NCI-H1930 (cell line): Measurements from ENCODE around the gene TTC34.

Experiments
- DNase-seq, 2 experiments: peaks; one replicate each; lab custom pipeline; 2025; lab: John Stamatoyannopoulos, UW

Gene TTC34

GRCh38 chr1:2801535-2802291, at the start of gene TTC34:
TSS of gene TTC34 (minus strand) at chr1:2801693. CDS start at chr1:2800827, 866 bp downstream.
- peak in 1 of 2 experiments; percentile 11 for DNase-seq

- no peak for DNase-seq
Observed at GRCh38 chr1:2850502-2850901, 49.0 kb upstream of the TTC34 start.

GRCh38 chr1:2848006-2848670, 46.6 kb upstream of the TTC34 start:
- no peak for DNase-seq

GRCh38 chr1:2847086-2847985, 45.8 kb upstream of the TTC34 start:
- DNase-seq: no peak

GRCh38 chr1:2845869-2846268, 44.4 kb upstream of the TTC34 start:
- no peak for DNase-seq

- DNase-seq: no peak
Observed at GRCh38 chr1:2840036-2840809, 38.7 kb upstream of the TTC34 start.

GRCh38 chr1:2837823-2838222, 36.3 kb upstream of the TTC34 start:
- DNase-seq: no peak

- DNase-seq: no peak
Observed at GRCh38 chr1:2837316-2837715, 35.8 kb upstream of the TTC34 start.

GRCh38 chr1:2836333-2836970, 35.0 kb upstream of the TTC34 start:
- no peak for DNase-seq

- no peak for DNase-seq
Observed at GRCh38 chr1:2835650-2836159, 34.2 kb upstream of the TTC34 start.

GRCh38 chr1:2834741-2835564, 33.5 kb upstream of the TTC34 start:
- DNase-seq: no peak

- no peak for DNase-seq
Observed at GRCh38 chr1:2834146-2834475, 32.6 kb upstream of the TTC34 start.

- no peak for DNase-seq
Observed at GRCh38 chr1:2833454-2834145, 32.1 kb upstream of the TTC34 start.

- no peak for DNase-seq
Observed at GRCh38 chr1:2832506-2833453, 31.3 kb upstream of the TTC34 start.

GRCh38 chr1:2831596-2832212, 30.2 kb upstream of the TTC34 start:
- no peak for DNase-seq

- no peak for DNase-seq
Observed at GRCh38 chr1:2830761-2831425, 29.4 kb upstream of the TTC34 start.

GRCh38 chr1:2829846-2830615, 28.5 kb upstream of the TTC34 start:
- DNase-seq: no peak
